ENCODE measurements around the gene MTX3. TPM values are rescaled to one million over a fixed set of nuclear protein-coding genes. Genes with fewer than 3 reads are reported as not detected.

Gene MTX3
- total and polyA plus RNA-seq, 7 experiments from 2014 or later, result 2.1 to 31.0 (median 17.7) TPM

DNA sequence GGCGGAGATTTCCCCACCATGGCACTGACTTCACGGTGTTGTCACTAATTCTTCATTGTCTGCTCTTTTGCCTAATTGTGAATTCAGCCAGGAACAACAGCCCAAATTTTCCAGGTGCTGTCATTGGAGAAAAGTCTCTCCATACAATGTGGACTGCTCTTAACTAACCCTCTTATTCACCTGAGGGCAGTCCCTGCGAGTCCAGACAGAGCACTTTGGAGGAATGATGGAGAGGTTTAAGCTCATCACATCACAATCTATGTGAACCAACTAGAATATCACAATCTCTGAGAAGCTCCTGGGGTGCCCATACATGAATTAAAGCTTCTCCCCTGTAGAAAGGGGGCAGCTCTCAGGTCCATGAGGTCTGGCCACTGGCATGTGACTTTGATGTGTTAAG lies 56.4 kb downstream of the MTX3 start:
- Mint-ChIP-seq H3K9me3 (peaks cover 0 to 3% (median 0%) of the 10 kb centered on the region in 11 donors), H3K4me3 (no peak overlapping the region), H3K27ac (no peak overlapping the region), H3K4me1 (peaks cover 0 to 10% (median 0%) of the 10 kb centered on the region in 7 donors), H3K36me3 (no peaks in the 10 kb centered on the region), H3K27me3 (peaks cover 0 to 5% (median 0%) of the 10 kb centered on the region in 5 donors)
- Histone ChIP-seq H3K27me3 (ENCODE audit: control insufficient read depth in 2 of 2, insufficient read depth in 2 of 2, low read length in 2 of 2) (no peaks in the 10 kb centered on the region), H3K4me1 (ENCODE audit: control insufficient read depth in 2 of 2, insufficient read depth in 2 of 2, low read length in 2 of 2) (no peaks in the 10 kb centered on the region), H3K9me3 (ENCODE audit: control insufficient read depth in 2 of 3, low read length in 3 of 3) (peaks cover 0 to 4% (median 0%) of the 10 kb centered on the region in 3 experiments), H3K4me3 (ENCODE audit: low read length) (no peak overlapping the region), H3K27ac (ENCODE audit: low read depth, low read length) (no peak overlapping the region), H3K36me3 (ENCODE audit: control insufficient read depth in 2 of 3, insufficient read depth in 3 of 3, low read length in 3 of 3) (no peaks in the 10 kb centered on the region)
- intact Hi-C loops (cut with micrococcal nuclease), result no loop called here
- ChIA-PET CTCF (no interaction called here), POLR2A (no interaction called here)
- DNase-seq, result no peak
- ATAC-seq, result no peak

DNA sequence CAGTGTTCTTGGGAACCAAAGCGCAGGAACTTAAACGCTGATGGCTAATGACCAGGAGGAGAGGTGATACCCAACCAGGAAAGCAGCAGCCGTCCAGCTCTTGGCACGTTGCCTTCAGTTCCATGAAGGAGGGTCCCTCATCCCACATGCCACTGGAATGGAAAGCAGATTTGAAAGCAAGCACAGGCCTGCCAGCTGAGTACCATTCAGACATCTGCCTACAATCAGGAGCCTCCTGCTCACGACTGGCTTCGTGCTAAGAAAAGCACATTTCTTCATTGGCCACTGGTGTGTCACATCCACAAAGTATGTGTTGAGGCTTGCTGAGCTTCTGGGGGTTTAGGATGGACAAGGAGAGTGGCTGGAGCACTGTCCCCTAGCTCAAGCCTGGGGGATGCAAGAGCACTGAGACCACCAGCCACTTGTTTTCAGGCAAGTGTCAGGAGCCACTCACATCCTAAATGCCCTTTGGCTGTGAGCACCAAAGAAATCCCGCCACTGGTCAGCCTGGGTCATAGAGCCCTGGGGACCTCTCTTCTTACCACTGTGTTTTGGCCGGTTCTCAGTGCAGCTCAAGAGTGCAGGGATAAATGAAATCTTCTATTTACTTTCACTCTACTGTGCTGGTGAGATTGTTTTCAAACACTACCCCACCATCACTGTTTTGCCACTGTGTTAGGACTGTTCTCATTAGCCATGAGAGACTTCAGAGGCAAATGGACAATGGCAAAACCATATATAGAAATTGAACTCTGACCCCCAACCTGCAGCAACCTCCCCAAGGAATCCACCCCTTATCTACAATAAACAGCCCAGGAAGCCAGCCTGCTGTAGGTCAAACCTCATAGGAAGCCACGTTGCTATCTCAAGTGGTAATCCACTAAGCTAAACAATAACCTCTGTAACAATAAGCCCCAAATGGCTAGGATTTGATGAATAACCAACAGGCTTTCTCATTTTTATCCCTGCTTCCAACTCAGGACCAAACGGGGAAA lies 58.3 kb downstream of the MTX3 start:
- no peak for ATAC-seq
- peaks cover 0 to 2% (median 0%) of the 10 kb centered on the region in 11 donors for H3K9me3 Mint-ChIP-seq

DNA sequence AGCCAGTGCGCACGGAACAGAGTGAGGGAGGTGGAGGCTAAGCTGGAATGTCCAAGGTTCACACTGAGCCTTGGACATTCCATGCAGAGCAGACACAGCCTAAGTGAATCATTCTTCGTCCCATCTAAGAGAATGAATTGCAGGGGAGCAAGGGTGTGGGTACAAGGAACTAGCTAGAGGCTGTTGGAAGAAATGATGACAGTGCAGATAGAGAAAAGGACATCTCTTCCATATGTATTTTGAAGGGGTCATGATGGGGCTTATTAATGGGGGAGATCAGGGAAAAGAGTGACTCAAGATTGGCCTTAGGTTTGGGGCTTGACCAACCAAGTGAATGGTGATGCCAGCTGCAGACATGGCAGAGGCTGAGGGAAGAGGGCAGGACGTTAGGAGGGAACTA lies 59.2 kb downstream of the MTX3 start:
- no peak for DNase-seq
- intact Hi-C loops (cut with micrococcal nuclease), result no loop called here

More for the DNA sequence above, 58.3 kb downstream of the MTX3 start:
- H3K4me1 Mint-ChIP-seq, result peaks cover 0 to 3% (median 0%) of the 10 kb centered on the region in 7 donors
- Histone ChIP-seq H3K36me3 (ENCODE audit: control insufficient read depth in 2 of 3, insufficient read depth in 3 of 3, low read length in 3 of 3) (no peaks in the 10 kb centered on the region), H3K27me3 (ENCODE audit: control insufficient read depth in 2 of 2, insufficient read depth in 2 of 2, low read length in 2 of 2) (no peaks in the 10 kb centered on the region), H3K27ac (ENCODE audit: low read depth, low read length) (no peak overlapping the region), H3K4me1 (ENCODE audit: control insufficient read depth in 2 of 2, insufficient read depth in 2 of 2, low read length in 2 of 2) (no peaks in the 10 kb centered on the region), H3K9me3 (ENCODE audit: control insufficient read depth in 2 of 3, low read length in 3 of 3) (peaks cover 0 to 4% (median 0%) of the 10 kb centered on the region in 3 experiments), H3K4me3 (ENCODE audit: low read length) (no peak overlapping the region)
- no peak overlapping the region for H3K27ac Mint-ChIP-seq
- no peaks in the 10 kb centered on the region for H3K36me3 Mint-ChIP-seq
- no peak overlapping the region for H3K4me3 Mint-ChIP-seq
- ChIA-PET POLR2A (no interaction called here), CTCF (interaction anchor here (0.6 kb wide), 1 partner anchor 311 kb away, joined by 6 read pairs; no protein-coding TSS in a partner anchor)
- peaks cover 0 to 5% (median 0%) of the 10 kb centered on the region in 5 donors for H3K27me3 Mint-ChIP-seq
- DNase-seq, result no peak
- intact Hi-C loops (cut with micrococcal nuclease), result no loop called here

DNA sequence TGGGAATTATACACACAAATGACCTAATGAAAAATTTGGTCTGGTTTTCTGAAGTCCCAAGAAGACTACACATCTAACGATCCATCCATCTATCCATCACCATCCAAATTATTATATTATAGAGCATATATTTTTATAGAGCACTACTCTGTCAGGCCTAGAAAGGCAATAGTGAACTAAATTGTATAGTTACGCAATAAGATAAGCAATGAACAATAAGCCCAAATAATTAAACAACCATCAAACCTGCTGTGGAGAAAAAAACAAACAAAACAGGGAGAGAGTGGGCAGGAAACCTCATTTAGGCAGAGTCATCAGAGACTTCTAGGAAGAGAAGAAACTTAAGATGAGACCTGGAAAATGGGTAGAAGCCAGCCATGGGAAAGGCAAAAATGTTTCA lies 59.7 kb downstream of the MTX3 start:
- ATAC-seq, result no peak

More for the DNA sequence above, 59.2 kb downstream of the MTX3 start:
- Mint-ChIP-seq H3K27me3 (peaks cover 0 to 2% (median 0%) of the 10 kb centered on the region in 5 donors), H3K4me3 (no peak overlapping the region), H3K9me3 (peaks cover 0 to 2% (median 0%) of the 10 kb centered on the region in 11 donors), H3K36me3 (no peaks in the 10 kb centered on the region), H3K4me1 (peaks cover 0 to 3% (median 0%) of the 10 kb centered on the region in 7 donors), H3K27ac (no peak overlapping the region)
- no peaks in the 10 kb centered on the region for H3K4me1 ChIP-seq (ENCODE audit: control insufficient read depth in 2 of 2, insufficient read depth in 2 of 2, low read length in 2 of 2)
- no peak for ATAC-seq
- no peaks in the 10 kb centered on the region for H3K36me3 ChIP-seq (ENCODE audit: control insufficient read depth in 2 of 3, insufficient read depth in 3 of 3, low read length in 3 of 3)
- H3K4me3 ChIP-seq (ENCODE audit: low read length), result no peak overlapping the region
- peaks cover 0 to 4% (median 0%) of the 10 kb centered on the region in 3 experiments for H3K9me3 ChIP-seq (ENCODE audit: control insufficient read depth in 2 of 3, low read length in 3 of 3)
- H3K27me3 ChIP-seq (ENCODE audit: control insufficient read depth in 2 of 2, insufficient read depth in 2 of 2, low read length in 2 of 2), result no peaks in the 10 kb centered on the region
- H3K27ac ChIP-seq (ENCODE audit: low read depth, low read length), result no peak overlapping the region
- ChIA-PET CTCF (interaction anchor here (0.6 kb wide), 1 partner anchor 312 kb away, joined by 6 read pairs; no protein-coding TSS in a partner anchor), POLR2A (no interaction called here)

DNA sequence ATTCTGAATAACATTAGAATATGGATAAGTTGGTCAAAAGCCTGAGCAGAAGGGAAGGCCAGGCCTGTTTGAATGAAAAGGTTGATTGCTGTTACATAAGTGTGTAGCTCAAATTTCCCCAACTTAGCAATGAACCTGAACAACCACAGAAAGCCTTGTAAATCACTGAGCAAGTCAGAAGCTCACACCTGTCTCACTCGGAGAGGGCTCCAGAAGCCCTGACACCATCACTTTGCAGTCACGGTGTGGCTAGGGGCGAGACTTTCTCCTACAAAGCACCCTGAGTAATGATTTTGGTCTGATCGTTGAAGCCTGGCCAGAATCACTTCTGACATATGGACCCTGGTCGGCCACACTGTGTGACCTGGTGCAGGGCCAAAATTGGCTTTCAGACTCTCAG lies 62.0 kb downstream of the MTX3 start:
- peaks cover 0 to 6% (median 0%) of the 10 kb centered on the region in 5 donors for H3K27me3 Mint-ChIP-seq
- no peak for DNase-seq
- H3K27ac ChIP-seq (ENCODE audit: low read depth, low read length), result no peak overlapping the region
- H3K4me1 Mint-ChIP-seq, result peaks cover 0 to 3% (median 0%) of the 10 kb centered on the region in 7 donors
- no peak overlapping the region for H3K27ac Mint-ChIP-seq
- H3K4me1 ChIP-seq (ENCODE audit: control insufficient read depth in 2 of 2, insufficient read depth in 2 of 2, low read length in 2 of 2), result no peaks in the 10 kb centered on the region
- no peak for ATAC-seq
- H3K4me3 Mint-ChIP-seq, result no peak overlapping the region
- H3K36me3 Mint-ChIP-seq, result no peaks in the 10 kb centered on the region
- peaks cover 0 to 2% (median 0%) of the 10 kb centered on the region in 11 donors for H3K9me3 Mint-ChIP-seq
- no peak overlapping the region for H3K4me3 ChIP-seq (ENCODE audit: low read length)
- intact Hi-C loops (cut with micrococcal nuclease), result loop anchor here in 1 of 2 donors (5.0 kb wide), 1 partner anchor 378 kb away; no protein-coding TSS in a partner anchor
- H3K9me3 ChIP-seq (ENCODE audit: control insufficient read depth in 2 of 3, low read length in 3 of 3), result peaks cover 0 to 4% (median 0%) of the 10 kb centered on the region in 3 experiments
- CTCF ChIA-PET, result no interaction called here
- POLR2A ChIA-PET, result no interaction called here
- no peaks in the 10 kb centered on the region for H3K36me3 ChIP-seq (ENCODE audit: control insufficient read depth in 2 of 3, insufficient read depth in 3 of 3, low read length in 3 of 3)
- no peaks in the 10 kb centered on the region for H3K27me3 ChIP-seq (ENCODE audit: control insufficient read depth in 2 of 2, insufficient read depth in 2 of 2, low read length in 2 of 2)

More for the DNA sequence above, 59.7 kb downstream of the MTX3 start:
- H3K27ac ChIP-seq (ENCODE audit: low read depth, low read length), result no peak overlapping the region
- no peaks in the 10 kb centered on the region for H3K36me3 ChIP-seq (ENCODE audit: control insufficient read depth in 2 of 3, insufficient read depth in 3 of 3, low read length in 3 of 3)
- H3K4me1 ChIP-seq (ENCODE audit: control insufficient read depth in 2 of 2, insufficient read depth in 2 of 2, low read length in 2 of 2), result no peaks in the 10 kb centered on the region
- H3K4me3 ChIP-seq (ENCODE audit: low read length), result no peak overlapping the region
- CTCF ChIA-PET, result interaction anchor here (1.2 kb wide), 1 partner anchor 10 kb away, joined by 3 read pairs; no protein-coding TSS in a partner anchor
- DNase-seq, result no peak
- intact Hi-C loops (cut with micrococcal nuclease), result no loop called here
- H3K36me3 Mint-ChIP-seq, result no peaks in the 10 kb centered on the region
- peaks cover 0 to 4% (median 0%) of the 10 kb centered on the region in 3 experiments for H3K9me3 ChIP-seq (ENCODE audit: control insufficient read depth in 2 of 3, low read length in 3 of 3)
- H3K27me3 Mint-ChIP-seq, result peaks cover 0 to 2% (median 0%) of the 10 kb centered on the region in 5 donors
- peaks cover 0 to 2% (median 0%) of the 10 kb centered on the region in 11 donors for H3K9me3 Mint-ChIP-seq
- no peak overlapping the region for H3K27ac Mint-ChIP-seq
- H3K4me1 Mint-ChIP-seq, result peaks cover 0 to 3% (median 0%) of the 10 kb centered on the region in 7 donors
- H3K4me3 Mint-ChIP-seq, result no peak overlapping the region
- POLR2A ChIA-PET, result no interaction called here
- H3K27me3 ChIP-seq (ENCODE audit: control insufficient read depth in 2 of 2, insufficient read depth in 2 of 2, low read length in 2 of 2), result no peaks in the 10 kb centered on the region
